Fibroblast of upper back skin (primary cell): Measurements from ENCODE around the gene CNOT6L.

Source experiments
- DNase-seq: peaks from one replicate; pipeline ENCODE4 v3.0.0-alpha.2; 2013

The CNOT6L gene

GRCh38 chr4:77706717-77707116 is 112.5 kb downstream of the CNOT6L start:
- DNase-seq = no peak

- DNase-seq = peak; percentile 35
Observed at GRCh38 chr4:77703666-77704065, 115.5 kb downstream of the CNOT6L start.

GRCh38 chr4:77701121-77701520 is 118.0 kb downstream of the CNOT6L start:
- DNase-seq = no peak

GRCh38 chr4:77699731-77700210 is 119.4 kb downstream of the CNOT6L start:
- peak; percentile 95 for DNase-seq

DNA sequence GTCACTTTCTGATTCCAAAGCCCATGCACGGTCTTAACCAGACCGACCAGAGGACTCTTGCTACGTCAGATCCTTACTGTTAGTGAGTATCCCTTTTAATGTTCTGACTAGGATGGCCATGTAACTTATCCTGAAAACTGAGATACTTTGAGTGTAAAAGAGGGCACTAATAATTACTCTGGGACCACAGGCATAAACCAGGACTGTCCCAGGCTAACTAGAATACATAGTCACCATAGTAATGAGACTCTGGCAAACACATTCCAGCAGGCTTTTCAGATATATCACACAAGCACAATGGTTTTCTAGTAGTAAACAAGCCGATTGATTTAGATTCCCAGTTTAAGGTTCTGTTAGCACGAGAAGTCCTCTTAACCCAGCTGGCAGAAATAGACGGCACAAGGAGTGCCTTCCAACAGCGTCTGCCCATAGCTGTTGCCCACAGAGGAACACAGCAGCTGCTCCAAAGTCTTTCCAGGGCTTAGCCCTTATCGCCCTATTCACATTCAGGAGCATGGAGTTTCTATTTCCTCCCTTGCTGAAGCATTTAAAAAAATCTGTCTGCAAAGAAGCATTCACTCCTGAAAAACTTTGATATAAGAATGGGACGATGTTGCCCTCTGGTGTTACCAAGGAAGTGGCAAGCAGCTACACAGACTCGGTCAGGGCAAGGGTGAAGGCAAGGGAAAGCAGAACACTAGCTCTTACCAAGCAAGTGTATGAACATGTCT is 121.1 kb downstream of the CNOT6L start:
- DNase-seq = peak; percentile 73

DNA sequence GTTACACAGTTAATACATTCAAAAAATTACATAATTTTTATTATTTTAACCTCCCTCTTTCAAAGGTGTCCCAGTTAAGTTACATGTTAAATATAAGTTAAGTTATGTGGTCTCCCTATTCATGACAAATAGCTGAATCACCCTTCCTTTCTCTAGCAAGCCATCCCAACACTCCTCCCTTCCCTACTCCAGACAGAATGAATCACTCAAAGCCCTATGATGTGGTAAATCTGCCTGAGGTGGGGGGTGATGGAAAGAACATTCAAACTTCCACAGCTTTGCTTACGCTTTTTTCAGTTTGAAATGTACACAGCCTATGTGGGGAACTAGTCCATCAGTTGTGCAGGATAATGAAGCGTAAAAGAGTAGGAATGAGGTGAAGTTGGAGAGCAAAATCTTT is 123.4 kb downstream of the CNOT6L start:
- DNase-seq = peak; percentile 98

DNA sequence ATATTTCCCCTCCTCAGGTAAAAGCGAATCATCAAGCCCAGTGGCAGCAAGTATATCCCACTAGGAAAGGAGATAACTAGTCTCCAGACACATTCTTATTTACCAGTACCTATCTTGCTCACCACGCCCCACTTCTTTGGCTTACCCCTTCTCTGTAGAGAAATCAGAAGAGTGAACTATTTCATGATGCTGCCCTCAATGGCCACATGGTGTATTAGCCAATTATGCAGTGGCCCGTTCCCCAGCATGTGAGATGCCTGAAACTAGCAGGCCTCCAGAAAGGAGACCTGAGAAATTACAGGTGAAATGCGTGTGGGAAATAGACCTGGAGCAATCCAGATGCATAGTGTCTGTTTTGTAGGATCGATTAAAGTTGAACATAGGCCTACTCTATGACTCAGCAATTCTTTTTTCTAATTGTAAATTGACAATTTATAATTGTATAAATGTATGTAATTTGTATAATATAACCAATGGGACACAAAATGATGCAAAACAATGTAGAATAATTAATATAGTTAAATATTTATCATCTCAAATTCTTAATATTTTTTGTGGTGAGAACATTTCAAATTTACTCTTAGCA is 126.2 kb downstream of the CNOT6L start:
- no peak for DNase-seq

GRCh38 chr4:77681792-77682191 is 137.4 kb downstream of the CNOT6L start:
- no peak for DNase-seq

DNA sequence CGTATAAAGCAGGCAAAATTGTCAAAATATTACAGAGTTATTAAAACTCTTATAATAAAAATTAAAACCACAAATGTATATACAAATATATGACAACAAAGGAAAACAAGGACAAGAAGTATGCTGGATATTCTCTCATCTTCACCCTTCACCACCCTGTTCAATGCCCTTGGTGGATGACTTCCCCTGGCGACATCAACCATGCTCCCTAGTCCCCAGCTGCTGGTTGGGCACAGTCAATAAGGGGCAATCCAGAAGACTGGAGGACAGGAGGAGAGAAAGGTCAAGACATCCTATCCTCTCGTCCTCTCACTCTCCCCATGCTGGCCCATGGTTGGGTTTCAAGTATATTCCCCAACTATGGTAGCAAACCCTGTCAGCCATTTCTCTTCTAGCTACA is 142.3 kb downstream of the CNOT6L start:
- DNase-seq = no peak

DNA sequence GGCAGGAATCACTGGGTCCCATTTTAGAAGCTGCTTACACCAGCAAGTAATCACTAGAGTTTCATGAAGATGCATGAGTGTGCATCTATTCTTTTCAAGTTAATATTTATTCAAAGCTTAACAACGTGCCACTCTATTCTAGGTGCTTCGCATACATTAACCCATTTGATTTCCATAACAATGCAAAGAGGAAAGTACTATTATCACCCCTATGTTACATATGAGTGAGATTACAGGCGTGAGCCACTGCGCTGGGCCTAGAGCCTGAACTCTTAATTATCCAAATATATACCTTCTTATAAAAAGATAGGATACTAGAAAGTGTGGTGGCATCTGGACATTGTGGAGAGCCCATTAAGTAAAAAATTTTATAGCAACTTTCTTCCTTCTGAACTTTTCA is 148.1 kb downstream of the CNOT6L start:
- no peak for DNase-seq

DNA sequence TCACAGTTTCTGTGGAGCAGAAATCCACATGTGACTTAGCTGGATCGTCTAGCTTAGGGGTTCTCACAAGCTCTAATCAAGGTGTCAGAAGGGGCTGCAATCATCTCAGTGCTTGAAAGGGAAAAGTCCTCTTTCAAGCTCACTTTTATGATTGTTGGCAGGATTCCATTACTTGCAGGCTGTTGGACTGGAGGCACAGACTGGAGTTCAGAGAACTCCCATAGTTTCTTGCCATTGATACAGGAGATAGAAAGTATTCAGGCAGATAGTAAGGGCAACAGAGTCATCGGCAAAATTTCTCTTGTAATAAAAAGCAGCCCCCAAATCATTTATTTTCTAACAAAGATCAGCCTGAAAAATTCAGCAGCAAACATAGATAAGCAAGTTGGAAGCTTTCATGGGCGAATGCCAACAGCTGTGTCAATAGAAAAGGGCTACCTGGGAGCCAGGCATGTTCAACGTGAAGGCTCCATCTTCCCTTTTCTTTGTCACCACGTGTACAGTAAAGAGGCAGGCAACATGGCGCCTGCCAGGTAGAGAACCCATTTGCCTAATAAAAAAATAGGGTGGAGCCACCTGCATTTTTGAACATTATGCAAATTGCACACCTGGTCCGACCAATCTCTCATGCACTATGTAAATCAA is 149.1 kb downstream of the CNOT6L start:
- DNase-seq = no peak

- no peak for DNase-seq
Observed at GRCh38 chr4:77665381-77666069, 153.6 kb downstream of the CNOT6L start.
